Cerebellar nuclear complex (tissue), 1 donor: ENCODE measurements around the gene POLR2A.
"Not testable (repeated sequence)": the region's sequence is repeated elsewhere in the genome, so short reads cannot be mapped to it uniquely, and the experiment has no call there.

Source experiments
- DNase-seq, 2 experiments: peaks; one replicate each; lab custom pipeline; 2025; lab: John Stamatoyannopoulos, UW

The POLR2A gene

GRCh38 chr17:7460850-7461660 is 23.1 kb upstream of the POLR2A start:
- DNase-seq = no peak

DNA sequence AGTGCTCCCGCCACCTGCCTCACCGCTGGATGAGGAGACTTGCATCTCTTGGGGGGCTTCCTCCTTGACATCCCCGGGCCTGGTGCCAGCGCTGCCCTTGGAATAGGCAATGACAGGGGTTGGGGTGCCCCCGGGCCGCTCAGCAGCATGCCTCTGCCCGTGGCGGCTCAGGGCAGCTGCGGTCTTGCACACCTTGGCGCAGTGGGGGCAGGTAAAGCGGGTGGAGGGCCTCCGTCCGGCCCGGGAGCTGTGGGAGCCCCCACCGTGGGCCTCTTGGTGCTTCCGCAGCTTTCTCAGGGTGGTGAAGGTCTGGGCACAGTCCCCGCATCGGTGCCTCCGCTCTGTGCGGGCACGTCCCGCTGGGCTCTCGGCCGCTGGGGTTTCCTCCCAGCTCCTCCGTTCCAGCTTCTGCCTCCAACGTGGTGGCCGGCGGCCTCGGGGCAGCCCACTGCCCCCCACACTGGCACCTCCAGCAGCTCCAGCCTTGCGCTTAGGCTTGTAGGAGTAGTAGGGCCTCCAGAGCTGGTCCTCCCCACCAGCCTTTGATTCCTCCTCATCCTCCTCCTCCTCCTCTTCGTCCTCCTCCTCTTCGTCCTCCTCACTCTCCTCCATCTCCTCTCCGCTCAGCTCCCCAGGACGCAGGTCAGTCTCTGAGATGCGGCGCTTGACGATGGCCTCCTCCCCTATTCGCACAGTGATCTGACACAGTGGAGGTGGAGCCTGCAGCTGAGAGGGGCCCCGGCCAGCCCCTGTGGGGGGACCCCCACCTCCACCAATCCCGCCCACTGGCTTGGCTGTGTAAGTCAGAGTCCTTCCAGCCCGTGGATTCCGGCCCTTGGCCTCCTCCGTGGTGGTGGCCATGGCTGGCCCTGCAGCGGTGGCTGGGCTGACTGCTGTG is 21.4 kb upstream of the POLR2A start:
- DNase-seq = no peak

DNA sequence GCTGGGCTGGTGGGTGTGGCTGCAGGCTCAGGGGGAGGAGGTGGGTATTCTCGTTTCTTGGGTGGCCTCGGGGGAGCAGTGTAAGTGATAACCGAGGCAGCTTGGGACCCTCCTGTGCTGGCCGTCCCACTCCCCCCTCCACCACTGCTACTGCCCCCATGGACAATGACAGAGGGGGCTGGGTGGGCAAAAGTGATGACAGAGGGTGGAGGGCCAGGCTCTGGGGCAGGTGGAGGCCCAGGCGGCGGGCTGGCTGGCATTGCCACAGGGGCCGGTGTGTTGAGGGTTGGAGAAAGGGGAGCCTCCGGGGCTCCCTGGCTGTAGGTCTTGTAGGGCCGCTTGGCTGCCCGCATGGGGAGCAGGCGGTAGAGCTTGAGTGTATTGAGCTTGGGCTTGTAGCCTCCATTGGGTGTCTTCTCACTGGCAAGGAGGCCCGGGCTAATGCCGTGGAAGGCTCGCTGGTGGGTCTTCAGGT is 20.8 kb upstream of the POLR2A start:
- no peak for DNase-seq

DNA sequence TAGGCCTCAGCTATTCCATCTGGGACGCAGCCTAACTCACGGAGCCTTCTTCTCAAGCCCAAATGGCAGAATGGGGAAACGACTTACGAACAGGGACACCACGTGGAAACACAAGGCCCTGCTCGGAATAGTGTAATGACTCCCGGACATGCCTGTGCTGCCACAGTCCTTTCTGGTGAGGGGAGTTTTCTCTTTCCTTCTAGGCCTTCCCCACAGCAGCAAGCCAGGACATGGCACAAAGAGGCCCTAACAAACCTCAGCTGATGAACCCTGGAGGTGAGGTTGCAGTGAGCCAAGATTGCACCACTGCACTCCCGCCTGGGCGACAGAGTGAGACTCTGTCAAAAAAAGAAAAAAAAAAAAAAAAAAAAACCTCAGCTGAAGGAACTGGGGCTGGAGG is 20.1 kb upstream of the POLR2A start:
- DNase-seq = no peak

- DNase-seq = no peak
Measured at GRCh38 chr17:7465597-7466275, 18.4 kb upstream of the POLR2A start.

DNA sequence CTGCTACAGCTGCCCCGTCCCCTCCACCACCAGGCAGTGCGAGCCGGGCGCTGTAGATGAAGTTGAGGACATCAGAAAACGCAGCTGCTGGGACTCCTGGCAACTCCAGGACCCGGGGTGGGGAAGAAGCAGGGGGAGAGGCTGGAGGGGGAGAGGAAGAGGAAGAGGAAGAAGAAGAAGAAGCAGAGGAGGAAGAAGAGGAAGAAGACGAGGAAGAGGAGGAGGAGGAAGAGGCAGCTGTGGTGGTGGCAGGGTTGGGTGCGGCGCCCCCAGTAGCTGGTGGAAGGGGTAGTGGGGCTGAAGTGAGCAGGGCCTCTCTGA is 17.9 kb upstream of the POLR2A start:
- no peak for DNase-seq

- no peak for DNase-seq
Measured at GRCh38 chr17:7466639-7467341, 17.4 kb upstream of the POLR2A start.

GRCh38 chr17:7467498-7467897 is 16.7 kb upstream of the POLR2A start:
- DNase-seq = no peak

DNA sequence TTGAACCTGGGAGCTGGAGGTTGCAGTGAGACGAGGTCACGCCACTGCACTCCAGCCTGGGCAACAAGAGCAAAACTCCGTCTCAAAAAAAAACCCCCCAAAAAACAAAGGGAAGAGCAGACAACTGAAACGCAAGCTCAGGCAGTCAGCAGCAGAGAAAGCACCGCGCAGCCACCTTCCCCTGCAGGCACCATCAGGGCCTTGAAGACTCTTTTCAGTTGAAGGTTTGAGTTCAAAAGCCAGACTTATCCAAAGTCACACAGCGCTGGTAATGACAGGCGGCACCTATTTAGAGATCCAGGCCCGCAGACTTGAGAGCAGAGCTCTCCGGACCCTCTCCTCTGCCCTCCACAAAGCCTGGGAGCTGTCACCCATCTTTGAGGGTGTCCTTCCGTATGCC is 15.9 kb upstream of the POLR2A start:
- DNase-seq = no peak

DNA sequence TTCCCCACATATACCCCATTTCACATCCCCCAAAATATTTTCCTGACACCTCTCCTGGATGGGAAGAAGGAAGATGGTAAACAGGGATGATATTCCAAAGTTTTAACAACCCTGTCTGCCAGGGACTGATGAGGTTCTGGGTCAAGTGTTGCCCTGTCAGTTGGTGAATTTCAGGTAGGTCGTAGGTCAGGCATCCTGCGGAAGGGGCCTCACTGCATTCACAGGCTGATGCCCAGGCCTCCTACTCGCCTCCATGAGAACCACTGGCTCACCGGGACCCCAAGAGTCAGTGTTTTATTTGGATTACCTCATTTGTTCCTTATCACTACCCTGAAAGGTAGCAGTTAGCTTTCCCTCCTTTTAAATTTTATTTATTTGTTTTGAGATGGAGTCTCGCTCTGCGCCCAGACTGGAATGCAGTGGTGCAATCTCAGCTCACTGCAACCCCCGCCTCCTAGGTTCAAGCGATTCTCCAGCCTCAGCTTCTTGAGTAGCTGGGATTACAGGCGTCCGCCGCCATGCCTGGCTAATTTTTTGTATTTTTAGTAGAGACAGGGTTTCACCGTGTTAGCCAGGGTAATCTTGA is 15.3 kb upstream of the POLR2A start:
- DNase-seq = no peak

DNA sequence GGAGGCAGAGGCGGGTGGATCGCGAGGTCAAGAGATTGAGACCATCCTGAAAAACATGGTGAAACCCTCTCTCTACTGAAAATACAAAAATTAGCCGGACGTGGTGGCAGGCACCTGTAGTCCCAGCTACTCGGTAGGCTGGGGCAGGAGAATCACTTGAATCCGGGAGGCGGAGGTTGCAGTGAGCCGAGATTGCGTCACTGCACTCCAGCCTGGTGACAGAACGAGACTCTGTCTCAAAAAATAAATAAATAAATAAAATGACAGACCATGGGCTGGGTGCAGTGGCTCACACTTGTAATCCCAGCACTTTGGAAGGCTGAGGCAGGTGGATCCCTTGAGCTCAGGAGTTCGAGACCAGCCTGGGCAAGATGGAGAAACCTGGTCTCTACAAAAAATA is 14.3 kb upstream of the POLR2A start:
- DNase-seq = not testable (repeated sequence)

GRCh38 chr17:7470457-7470973 is 13.7 kb upstream of the POLR2A start:
- not testable (repeated sequence) for DNase-seq

- no peak for DNase-seq
Measured at GRCh38 chr17:7471729-7472128, 12.4 kb upstream of the POLR2A start.

- not testable (repeated sequence) for DNase-seq
Measured at GRCh38 chr17:7474767-7475166, 9.4 kb upstream of the POLR2A start.

GRCh38 chr17:7475764-7476422 is 8.3 kb upstream of the POLR2A start:
- no peak for DNase-seq

GRCh38 chr17:7476494-7476893 is 7.7 kb upstream of the POLR2A start:
- no peak for DNase-seq

- no peak for DNase-seq
Measured at GRCh38 chr17:7476951-7477350, 7.2 kb upstream of the POLR2A start.

- DNase-seq = no peak
Measured at GRCh38 chr17:7477392-7478275, 6.5 kb upstream of the POLR2A start.
